Endothelial cell (in vitro differentiated cells): Measurements from ENCODE around the gene SIGMAR1. TPM values are rescaled to one million over a fixed set of nuclear protein-coding genes. Genes with fewer than 3 reads are reported as not detected.

Source experiments
- DNase-seq: peaks from one replicate; pipeline ENCODE4 v3.0.0; 2021; ENCODE audit warnings: low spot score
- H3K27ac Mint-ChIP-seq: one replicate; pipeline ENCODE4 v1.8.0; 2021; ENCODE audit warnings: mixed read lengths, inconsistent platforms; ENCODE audit not compliant: unreplicated experiment
- H3K27me3 Mint-ChIP-seq: one replicate; pipeline ENCODE4 v1.8.0; 2021; ENCODE audit warnings: mild to moderate bottlenecking, moderate library complexity, mixed read lengths, inconsistent platforms; ENCODE audit not compliant: unreplicated experiment
- H3K36me3 Mint-ChIP-seq: one replicate; pipeline ENCODE4 v1.8.0; 2021; ENCODE audit warnings: mild to moderate bottlenecking, low read depth, mixed read lengths, inconsistent platforms; ENCODE audit not compliant: unreplicated experiment
- H3K4me1 Mint-ChIP-seq: one replicate; pipeline ENCODE4 v1.8.0; 2021; ENCODE audit warnings: mild to moderate bottlenecking, mixed read lengths, inconsistent platforms; ENCODE audit not compliant: unreplicated experiment
- H3K4me3 Mint-ChIP-seq: one replicate; pipeline ENCODE4 v1.8.0; 2021; ENCODE audit warnings: mild to moderate bottlenecking, mixed read lengths, inconsistent platforms; ENCODE audit not compliant: unreplicated experiment
- H3K9me3 Mint-ChIP-seq: one replicate; pipeline ENCODE4 v1.8.0; 2021; ENCODE audit warnings: mixed read lengths, inconsistent platforms; ENCODE audit not compliant: unreplicated experiment
- total RNA-seq: library from RNA; stranded (reverse); fragmentation: NEBNext Ultra II Directional; extraction: Animal tissue kit (Norgen Biotek cat#: 25700); gene quantifications from one replicate; pipeline ENCODE4 v1.2.1, GENCODE V29; 2021; ENCODE audit not compliant: unreplicated experiment
- TF ChIP-seq, protein P1 (sequence below): fragments of 200-600 bp; sonication (generic); IDR thresholded peaks from one replicate; pipeline ENCODE4 v1.5.0; 2021; ENCODE audit warnings: antibody characterized with exemption; ENCODE audit not compliant: unreplicated experiment

The SIGMAR1 gene
- total RNA-seq, 1 donor from 2014 or later = 25.9 TPM

DNA sequence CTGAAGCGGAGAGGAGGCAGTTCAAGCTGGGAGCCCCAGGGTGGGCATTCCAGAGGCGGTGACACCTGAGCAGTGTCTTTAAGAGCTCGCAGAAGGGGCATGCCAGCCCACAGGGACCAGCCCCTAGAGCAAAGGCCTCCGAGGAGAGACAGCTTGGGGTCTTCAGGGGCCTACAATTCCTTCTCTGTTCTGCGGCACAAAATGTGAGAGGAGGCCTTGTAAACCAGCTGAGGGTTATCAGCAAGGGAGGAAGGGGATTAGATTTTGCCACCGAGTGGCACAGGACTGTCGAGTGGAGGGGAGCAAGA, 505 bp upstream of the SIGMAR1 start:
- Mint-ChIP-seq H3K27me3 (peaks cover 7% of the 10 kb centered on the region), H3K36me3 (peaks cover 6% of the 10 kb centered on the region), H3K4me3 (peak overlapping the region; percentile 31), H3K9me3 (no peaks in the 10 kb centered on the region), H3K4me1 (peaks cover 11% of the 10 kb centered on the region), H3K27ac (no peak overlapping the region)
- DNase-seq = no peak
- TF ChIP-seq, protein P1, sequence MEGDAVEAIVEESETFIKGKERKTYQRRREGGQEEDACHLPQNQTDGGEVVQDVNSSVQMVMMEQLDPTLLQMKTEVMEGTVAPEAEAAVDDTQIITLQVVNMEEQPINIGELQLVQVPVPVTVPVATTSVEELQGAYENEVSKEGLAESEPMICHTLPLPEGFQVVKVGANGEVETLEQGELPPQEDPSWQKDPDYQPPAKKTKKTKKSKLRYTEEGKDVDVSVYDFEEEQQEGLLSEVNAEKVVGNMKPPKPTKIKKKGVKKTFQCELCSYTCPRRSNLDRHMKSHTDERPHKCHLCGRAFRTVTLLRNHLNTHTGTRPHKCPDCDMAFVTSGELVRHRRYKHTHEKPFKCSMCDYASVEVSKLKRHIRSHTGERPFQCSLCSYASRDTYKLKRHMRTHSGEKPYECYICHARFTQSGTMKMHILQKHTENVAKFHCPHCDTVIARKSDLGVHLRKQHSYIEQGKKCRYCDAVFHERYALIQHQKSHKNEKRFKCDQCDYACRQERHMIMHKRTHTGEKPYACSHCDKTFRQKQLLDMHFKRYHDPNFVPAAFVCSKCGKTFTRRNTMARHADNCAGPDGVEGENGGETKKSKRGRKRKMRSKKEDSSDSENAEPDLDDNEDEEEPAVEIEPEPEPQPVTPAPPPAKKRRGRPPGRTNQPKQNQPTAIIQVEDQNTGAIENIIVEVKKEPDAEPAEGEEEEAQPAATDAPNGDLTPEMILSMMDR = no peak

DNA sequence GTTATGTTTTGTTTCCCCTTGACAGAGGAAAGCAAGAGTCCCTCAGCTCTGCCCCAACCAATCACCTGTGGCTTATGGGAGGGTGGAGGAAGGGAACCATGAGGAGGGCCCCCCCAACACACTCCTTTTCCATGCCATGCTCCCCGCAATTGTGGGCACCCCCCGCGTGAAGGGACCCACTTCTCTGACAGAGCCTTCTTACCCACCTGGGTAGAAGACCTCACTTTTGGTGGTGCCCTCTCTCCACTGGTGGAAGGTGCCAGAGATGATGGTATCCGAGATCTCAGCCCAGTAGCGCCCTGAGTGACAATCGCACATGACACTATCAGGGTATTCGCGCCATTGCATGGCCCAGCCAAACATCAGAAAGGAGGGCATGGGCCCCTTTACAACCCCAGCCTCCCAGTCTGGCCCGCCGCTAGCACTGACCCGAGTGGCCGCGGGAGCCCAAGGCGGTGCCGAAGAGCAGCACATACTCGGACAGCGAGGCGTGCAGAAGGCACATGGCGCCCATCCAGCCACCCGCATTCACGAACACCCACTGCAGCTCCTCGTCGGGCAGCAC, 714 bp downstream of the SIGMAR1 start:
- no peak for DNase-seq
- TF ChIP-seq, protein P1 = no peak
- H3K9me3 Mint-ChIP-seq = no peaks in the 10 kb centered on the region
- peak overlapping the region; percentile 85 for H3K4me3 Mint-ChIP-seq
- H3K27me3 Mint-ChIP-seq = peaks cover 9% of the 10 kb centered on the region
- no peak overlapping the region for H3K27ac Mint-ChIP-seq
- H3K4me1 Mint-ChIP-seq = peaks cover 11% of the 10 kb centered on the region
- H3K36me3 Mint-ChIP-seq = peaks cover 6% of the 10 kb centered on the region

DNA sequence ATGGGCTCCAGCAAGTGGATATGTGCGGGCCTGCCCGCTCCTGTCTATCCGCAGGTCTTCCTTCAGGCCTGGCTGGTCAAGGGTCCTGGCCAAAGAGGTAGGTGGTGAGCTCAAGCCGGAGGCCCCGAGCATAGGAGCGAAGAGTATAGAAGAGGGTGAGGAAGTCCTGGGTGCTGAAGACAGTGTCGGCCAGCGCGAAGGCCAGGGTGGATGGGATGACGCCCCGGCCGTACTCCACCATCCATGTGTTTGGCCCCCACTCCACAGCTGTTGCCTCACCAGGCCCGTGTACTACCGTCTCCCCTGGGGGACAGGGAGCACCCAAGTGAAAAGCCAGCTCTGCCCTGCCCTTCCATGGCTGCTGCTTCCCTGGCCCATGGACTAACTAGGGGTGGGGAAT, 2.0 kb downstream of the SIGMAR1 start:
- Mint-ChIP-seq H3K27ac (no peak overlapping the region), H3K36me3 (peaks cover 6% of the 10 kb centered on the region), H3K4me3 (no peak overlapping the region), H3K9me3 (no peaks in the 10 kb centered on the region), H3K27me3 (peaks cover 15% of the 10 kb centered on the region), H3K4me1 (peaks cover 11% of the 10 kb centered on the region)
- no peak for DNase-seq
- TF ChIP-seq, protein P1 = no peak

DNA sequence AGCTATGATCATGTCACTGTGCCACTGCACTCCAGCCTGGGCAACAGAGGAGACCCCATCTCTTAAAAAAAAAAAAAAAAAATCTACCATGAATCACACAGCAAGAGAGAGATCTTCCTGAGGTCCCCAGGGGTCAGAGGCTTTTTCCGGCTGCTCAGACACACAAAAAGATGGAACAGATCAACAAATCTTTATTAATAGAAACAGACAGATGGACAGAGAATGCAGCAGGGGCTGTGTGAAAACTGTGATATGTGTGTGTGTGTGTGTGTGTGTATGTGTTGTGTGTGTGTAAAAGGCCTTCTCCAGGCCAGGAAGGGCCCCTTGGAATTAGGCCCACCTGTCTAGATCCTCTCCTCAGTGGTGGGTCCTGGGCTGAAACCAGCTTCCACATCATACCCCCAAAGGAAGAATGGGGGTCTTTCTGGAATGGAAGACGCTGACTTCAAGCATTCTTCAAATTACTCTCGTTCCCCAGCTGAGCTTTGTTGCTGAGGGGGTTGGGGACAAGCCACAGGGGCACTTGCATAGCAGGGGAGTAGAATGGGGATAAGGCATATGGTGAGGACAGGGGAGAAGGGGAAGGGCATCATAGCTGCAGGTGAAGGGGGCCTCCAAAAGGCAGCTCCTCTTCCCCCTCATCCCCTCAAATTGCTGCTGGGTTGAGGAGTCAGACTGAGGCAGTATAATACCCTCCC, 2.9 kb downstream of the SIGMAR1 start:
- peaks cover 19% of the 10 kb centered on the region for H3K27me3 Mint-ChIP-seq
- peaks cover 11% of the 10 kb centered on the region for H3K4me1 Mint-ChIP-seq
- H3K9me3 Mint-ChIP-seq = no peaks in the 10 kb centered on the region
- peaks cover 6% of the 10 kb centered on the region for H3K36me3 Mint-ChIP-seq
- H3K4me3 Mint-ChIP-seq = no peak overlapping the region
- TF ChIP-seq, protein P1 = no peak
- DNase-seq = no peak
- no peak overlapping the region for H3K27ac Mint-ChIP-seq

DNA sequence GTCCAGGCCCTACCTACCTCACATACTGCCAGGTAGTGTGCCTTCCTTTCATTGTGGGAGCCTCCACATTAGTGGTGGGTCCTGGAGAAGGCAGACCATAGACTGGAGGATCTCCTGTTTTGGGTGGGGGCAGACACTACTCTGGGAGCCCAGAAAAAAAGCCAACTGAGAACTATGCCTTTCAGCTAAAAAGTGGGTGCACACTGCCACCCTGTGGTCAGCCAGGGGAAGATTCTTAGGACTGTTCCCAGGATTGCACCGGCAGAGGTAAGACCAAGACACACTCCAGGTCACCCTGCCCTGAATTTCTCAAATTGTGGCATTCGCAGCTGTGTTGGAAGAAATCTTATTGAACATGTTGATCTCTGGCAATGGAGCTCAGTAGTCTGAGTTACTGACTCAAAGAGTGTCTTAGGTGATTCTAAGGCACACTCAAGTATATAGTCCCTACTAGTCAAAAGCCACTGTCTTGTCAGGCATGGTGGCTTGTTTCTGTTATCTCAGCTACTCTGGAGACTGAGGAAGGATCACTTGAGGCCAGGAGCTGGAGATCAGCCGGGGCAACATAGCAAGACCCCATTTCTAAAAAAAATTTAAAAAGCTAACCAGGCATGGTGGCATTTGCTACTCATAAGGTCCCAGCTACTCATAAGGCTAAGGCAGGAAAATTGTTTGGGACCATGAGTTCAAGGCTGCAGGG, 3.6 kb downstream of the SIGMAR1 start:
- Mint-ChIP-seq H3K4me1 (peaks cover 16% of the 10 kb centered on the region), H3K27ac (peak overlapping the region; percentile 42), H3K9me3 (no peaks in the 10 kb centered on the region), H3K27me3 (peaks cover 26% of the 10 kb centered on the region), H3K4me3 (no peak overlapping the region), H3K36me3 (peaks cover 6% of the 10 kb centered on the region)
- DNase-seq = peak; percentile 83
- TF ChIP-seq, protein P1 = peak; percentile 66
